GM08714 (cell line): ENCODE data around the gene TRMT10A.

Experiments
- H3K4me3 ChIP-seq: fragments of 200-500 bp; sonication (Bioruptor generic); 2 replicates; pipeline ENCODE4 v1.5.1; 2014; ENCODE audit warnings: mild to moderate bottlenecking, low read length, inconsistent platforms
- ZNF274 ChIP-seq: IDR thresholded peaks from 2 replicates; pipeline ENCODE4 v1.6.1; 2012; ENCODE audit warnings: mild to moderate bottlenecking, low read depth, low read length

TRMT10A gene

DNA sequence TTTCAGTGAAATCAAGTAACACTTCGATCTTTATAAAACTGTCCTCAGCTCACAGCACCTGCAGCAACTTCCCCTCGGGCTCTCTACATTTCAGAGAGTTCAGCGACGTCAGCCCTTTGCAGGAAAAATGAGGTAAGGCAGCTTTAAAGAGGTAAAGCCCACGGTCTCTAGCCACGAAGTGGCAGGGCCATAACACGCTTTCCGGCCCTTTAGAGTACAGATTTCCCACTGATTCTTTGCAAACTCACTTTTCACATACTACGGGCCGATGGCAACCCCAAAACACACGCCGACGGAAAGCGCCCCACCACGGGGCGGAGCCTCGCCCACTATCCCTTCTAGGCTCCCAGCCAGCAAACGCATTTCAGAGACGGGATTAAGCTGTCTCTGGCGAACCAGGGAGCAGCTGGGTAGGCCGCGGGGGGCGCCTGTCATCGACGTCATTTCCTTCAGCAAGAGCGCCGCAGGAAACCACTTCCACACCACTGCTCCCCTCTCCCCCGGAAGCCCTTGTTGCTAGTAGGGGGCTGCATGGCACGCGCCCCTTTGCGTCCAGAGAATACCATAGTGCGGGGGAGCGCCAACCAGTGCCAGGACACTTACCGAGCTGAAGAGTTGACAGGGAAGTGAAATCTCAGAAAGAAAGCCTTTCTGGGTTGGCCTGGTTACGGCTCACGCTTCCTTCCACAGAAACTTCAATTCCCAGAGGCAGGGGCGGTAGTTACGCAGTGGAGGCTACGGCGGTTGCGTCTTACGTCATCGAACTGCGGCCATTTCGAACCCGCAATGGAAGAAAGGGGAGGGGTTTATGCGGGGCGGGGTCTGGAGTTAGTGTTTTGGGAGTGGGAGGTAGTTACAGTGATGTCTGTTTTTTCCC is at the start of gene TRMT10A:
Gene TRMT10A, minus strand, starts transcription at position 730 of the 877 bp plus-strand sequence. CDS start 4,701 bp downstream, outside the sequence.
- no peak for TF ChIP-seq ZNF274
- peak within 1 kb of the TSS; percentile 83 for H3K4me3 ChIP-seq

- no peak overlapping the region for H3K4me3 ChIP-seq
- TF ChIP-seq ZNF274 = no peak
Measured at GRCh38 chr4:99612704-99613103, 48.9 kb upstream of the TRMT10A start.

- no peak for TF ChIP-seq ZNF274
- no peak overlapping the region for H3K4me3 ChIP-seq
Measured at GRCh38 chr4:99612281-99612680, 48.4 kb upstream of the TRMT10A start.

- TF ChIP-seq ZNF274 = no peak
- no peak overlapping the region for H3K4me3 ChIP-seq
Measured at GRCh38 chr4:99610605-99611175, 46.9 kb upstream of the TRMT10A start.

DNA sequence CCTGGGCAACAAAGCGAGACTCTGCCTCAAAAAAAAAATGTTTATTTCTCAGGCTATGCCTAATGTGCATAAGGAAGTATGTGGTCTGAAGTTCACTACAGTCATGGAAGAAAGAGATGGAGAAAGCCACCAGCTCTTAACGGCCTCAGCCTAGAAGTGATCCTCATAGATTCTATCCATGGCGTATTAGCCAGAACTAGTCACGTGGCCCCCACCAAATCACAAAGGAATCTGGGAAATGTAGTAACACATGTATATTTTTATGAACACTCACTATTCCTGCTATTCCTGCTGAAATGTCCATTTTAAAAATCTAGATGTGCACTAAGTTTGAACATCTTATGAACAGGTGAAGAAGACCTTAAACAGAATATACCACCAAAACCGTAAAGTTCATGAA is 44.6 kb upstream of the TRMT10A start:
- H3K4me3 ChIP-seq = no peak overlapping the region
- TF ChIP-seq ZNF274 = no peak

GRCh38 chr4:99606716-99607115 is 42.9 kb upstream of the TRMT10A start:
- H3K4me3 ChIP-seq = no peak overlapping the region
- no peak for TF ChIP-seq ZNF274

DNA sequence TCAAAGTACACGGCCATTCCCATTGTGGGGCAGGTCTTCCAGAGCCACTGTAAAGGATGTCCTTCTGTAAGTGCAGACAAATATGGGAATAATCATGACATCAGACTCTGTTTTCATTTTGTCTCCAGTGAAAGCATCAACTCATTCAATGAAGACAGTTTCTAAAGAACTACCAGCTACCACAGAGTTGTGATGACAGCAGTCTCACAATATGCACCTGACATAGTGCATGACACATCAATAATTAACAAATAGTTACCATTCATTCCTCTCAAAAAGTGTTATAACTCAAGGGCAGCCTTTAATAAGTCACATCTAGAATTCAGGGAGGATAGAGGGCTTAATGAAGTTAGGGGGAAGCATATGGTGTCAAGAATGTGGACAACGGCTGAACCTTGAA is 31.0 kb upstream of the TRMT10A start:
- no peak overlapping the region for H3K4me3 ChIP-seq
- TF ChIP-seq ZNF274 = no peak

- TF ChIP-seq ZNF274 = no peak
- no peak overlapping the region for H3K4me3 ChIP-seq
Measured at GRCh38 chr4:99593781-99594641, 30.2 kb upstream of the TRMT10A start.

- no peak overlapping the region for H3K4me3 ChIP-seq
- TF ChIP-seq ZNF274 = no peak
Measured at GRCh38 chr4:99591757-99592156, 27.9 kb upstream of the TRMT10A start.

- no peak for TF ChIP-seq ZNF274
- no peak overlapping the region for H3K4me3 ChIP-seq
Measured at GRCh38 chr4:99587803-99588202, 24.0 kb upstream of the TRMT10A start.

GRCh38 chr4:99587309-99587708 is 23.5 kb upstream of the TRMT10A start:
- TF ChIP-seq ZNF274 = no peak

GRCh38 chr4:99586797-99587196 is 23.0 kb upstream of the TRMT10A start:
- TF ChIP-seq ZNF274 = no peak
- no peak overlapping the region for H3K4me3 ChIP-seq

More at GRCh38 chr4:99587309-99587708, 23.5 kb upstream of the TRMT10A start:
- H3K4me3 ChIP-seq = no peak overlapping the region

DNA sequence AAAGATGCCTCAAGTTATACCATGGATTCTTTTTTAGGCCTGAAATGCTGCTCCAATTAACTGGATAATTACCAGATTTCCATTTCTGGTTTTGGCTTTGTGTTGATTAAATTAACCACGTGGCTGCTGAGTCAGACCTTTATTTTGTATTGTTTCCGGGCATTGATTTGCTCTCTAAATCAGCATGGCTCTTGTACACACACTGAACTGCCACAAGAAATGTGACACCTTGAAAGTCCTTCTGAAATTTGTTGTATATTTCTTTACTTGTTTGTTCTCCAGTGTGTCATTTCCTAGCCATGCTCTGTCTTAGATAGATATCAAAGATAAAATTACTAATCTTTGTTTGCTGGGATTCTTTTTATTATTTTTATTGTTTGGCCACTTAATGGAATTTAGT is 22.5 kb upstream of the TRMT10A start:
- no peak for TF ChIP-seq ZNF274
- H3K4me3 ChIP-seq = no peak overlapping the region

DNA sequence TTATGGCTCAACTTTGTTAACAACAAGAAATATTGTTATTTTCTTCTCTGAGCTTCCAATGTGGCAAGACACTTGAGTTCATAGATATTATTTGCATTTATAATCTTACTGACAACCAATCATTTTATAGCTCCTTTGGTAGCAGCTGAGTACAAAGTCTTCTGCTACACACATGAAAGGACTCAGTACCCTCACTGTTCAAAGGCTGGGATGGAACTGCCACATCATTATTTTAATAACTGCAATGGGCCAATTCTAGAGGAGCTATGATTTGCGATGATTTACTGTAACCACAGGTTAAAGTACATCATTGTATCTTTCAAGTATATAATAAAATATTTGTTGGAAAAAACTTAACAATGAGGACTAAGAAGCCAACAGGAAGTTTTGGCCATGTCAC is 21.7 kb upstream of the TRMT10A start:
- no peak overlapping the region for H3K4me3 ChIP-seq
- TF ChIP-seq ZNF274 = no peak
